B cell (primary cell): ENCODE results near the gene PCBP3.

Experiments used
- EZH2 ChIP-seq: IDR thresholded peaks from 2 replicates; pipeline ENCODE4 v1.6.1; 2012; ENCODE audit warnings: borderline replicate concordance, low read depth, mild to moderate bottlenecking, moderate library complexity, low read length; ENCODE audit not compliant: insufficient read depth, poor library complexity, severe bottlenecking
- TF ChIP-seq, protein P1 (sequence below): fragments of 200-600 bp; IDR thresholded peaks from one replicate; pipeline ENCODE4 v1.8.0; 2022; ENCODE audit warnings: antibody characterized with exemption, mild to moderate bottlenecking

DNA sequence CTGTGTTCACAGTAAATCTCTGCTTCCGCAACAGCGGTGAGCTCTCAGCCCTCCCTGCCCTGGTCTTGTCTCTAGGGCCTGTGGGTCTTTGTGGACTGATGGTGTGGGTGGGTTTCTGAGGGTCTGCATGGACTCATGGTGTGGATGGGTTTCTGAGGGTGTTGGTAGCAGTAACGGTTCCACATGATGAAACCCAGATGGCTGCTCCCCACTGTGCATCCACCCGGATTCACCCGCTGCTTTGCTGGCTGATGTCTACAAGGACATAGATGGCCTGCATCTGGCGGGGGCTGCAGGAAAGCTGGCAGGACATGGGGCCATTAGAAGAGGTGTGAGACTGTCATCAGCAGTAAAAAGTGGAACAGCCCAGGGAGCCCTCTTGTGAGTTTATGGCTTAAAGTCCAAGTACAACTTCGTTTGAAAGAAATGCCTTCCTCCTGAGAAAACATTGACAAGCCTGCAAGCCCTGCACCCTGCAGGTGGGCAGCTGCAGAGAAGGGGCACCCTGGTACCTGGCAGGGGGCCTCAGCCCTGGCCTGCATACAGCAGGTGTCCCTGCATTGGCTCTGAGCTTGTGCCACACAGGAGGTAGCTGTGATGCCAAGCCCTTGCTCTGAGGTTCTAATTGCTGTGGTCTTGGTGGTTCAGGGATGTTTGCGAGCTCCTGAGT is 181.2 kb downstream of the PCBP3 start:
- TF ChIP-seq, protein P1, sequence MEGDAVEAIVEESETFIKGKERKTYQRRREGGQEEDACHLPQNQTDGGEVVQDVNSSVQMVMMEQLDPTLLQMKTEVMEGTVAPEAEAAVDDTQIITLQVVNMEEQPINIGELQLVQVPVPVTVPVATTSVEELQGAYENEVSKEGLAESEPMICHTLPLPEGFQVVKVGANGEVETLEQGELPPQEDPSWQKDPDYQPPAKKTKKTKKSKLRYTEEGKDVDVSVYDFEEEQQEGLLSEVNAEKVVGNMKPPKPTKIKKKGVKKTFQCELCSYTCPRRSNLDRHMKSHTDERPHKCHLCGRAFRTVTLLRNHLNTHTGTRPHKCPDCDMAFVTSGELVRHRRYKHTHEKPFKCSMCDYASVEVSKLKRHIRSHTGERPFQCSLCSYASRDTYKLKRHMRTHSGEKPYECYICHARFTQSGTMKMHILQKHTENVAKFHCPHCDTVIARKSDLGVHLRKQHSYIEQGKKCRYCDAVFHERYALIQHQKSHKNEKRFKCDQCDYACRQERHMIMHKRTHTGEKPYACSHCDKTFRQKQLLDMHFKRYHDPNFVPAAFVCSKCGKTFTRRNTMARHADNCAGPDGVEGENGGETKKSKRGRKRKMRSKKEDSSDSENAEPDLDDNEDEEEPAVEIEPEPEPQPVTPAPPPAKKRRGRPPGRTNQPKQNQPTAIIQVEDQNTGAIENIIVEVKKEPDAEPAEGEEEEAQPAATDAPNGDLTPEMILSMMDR: no peak
- no peak for TF ChIP-seq EZH2
